K562 (cell line): ENCODE measurements around the gene KDM4F. TPM values are rescaled to one million over a fixed set of nuclear protein-coding genes. Genes with fewer than 3 reads are reported as not detected.

Source experiments
- ATAC-seq: fragments of 200-7000 bp; cut with Tn5 transposase; 3 replicates; pipeline ENCODE4 v1.9.1; 2020; ENCODE audit warnings: moderate library complexity
- BruUV-seq: library from RNA; stranded (reverse); fragments of 400-500 nt; replicated peaks from 2 replicates; lab custom pipeline; 2021; lab: Mats Ljungman, UMichigan
- CTCF ChIA-PET: fragments of 300-600 bp; formaldehyde crosslinking; extraction: SDS; loops from one replicate; lab custom pipeline; 2021; ENCODE audit warnings: low intra/inter-chr PET ratio; lab: Yijun Ruan, JAX
- POLR2A ChIA-PET: fragments of 300-600, 350-650 bp; sonication (Branson Sonifier 250); formaldehyde crosslinking; extraction: SDS; loops from one replicate; lab custom pipeline; 2021; ENCODE audit warnings: antibody characterized with exemption, inconsistent platforms; lab: Yijun Ruan, JAX
- DNase-seq, 4 experiments: peaks; one replicate each; pipeline versions ENCODE4 v3.0.0 to v3.0.0-alpha.2; 2011 to 2018; ENCODE audit warnings: low spot score in 3 of 4, mixed read lengths in 3 of 4; ENCODE audit errors: extremely low read depth in 1 of 4
- FAIRE-seq: peaks from 2 replicates; lab custom pipeline; 2011; peaks lifted over from hg19 to GRCh38; lab: Jason Lieb, UNC
- H2AFZ ChIP-seq: 2 replicates; pipeline ENCODE4 v1.6.0; 2011; ENCODE audit warnings: low read depth, low read length, control low read depth, inconsistent platforms
- H3K27ac ChIP-seq: fragments of 200-600 bp; 3 replicates; pipeline ENCODE4 v1.8.0; 2011; ENCODE audit warnings: low read depth, mild to moderate bottlenecking, control low read depth, inconsistent platforms, low read length, moderate library complexity, mixed read lengths; ENCODE audit errors: extremely low read depth
- H3K27me3 ChIP-seq, 2 experiments: fragments of 300-600 bp in 1 of 2; 2 replicates in 1 of 2; 3 replicates in 1 of 2; pipeline versions ENCODE4 v1.6.0 to v1.8.0; 2011; ENCODE audit warnings: inconsistent platforms in 2 of 2, low read length in 2 of 2, mild to moderate bottlenecking in 1 of 2, mixed read lengths in 1 of 2, moderate library complexity in 1 of 2; ENCODE audit not compliant: control insufficient read depth in 2 of 2, insufficient read depth in 2 of 2
- H3K36me3 ChIP-seq: fragments of 300-600 bp; 3 replicates; pipeline ENCODE4 v1.8.0; 2011; ENCODE audit warnings: mild to moderate bottlenecking, low read length, inconsistent platforms; ENCODE audit not compliant: control insufficient read depth, insufficient read depth
- H3K4me1 ChIP-seq, 2 experiments: fragments of 200-600 bp in 1 of 2; replicated peaks in 1 of 2; 2 replicates in 1 of 2; 3 replicates in 1 of 2; pipeline versions ENCODE4 v1.5.1 to v1.8.0; 2011; ENCODE audit warnings: inconsistent platforms in 2 of 2, low read length in 2 of 2, mild to moderate bottlenecking in 1 of 2, mixed read lengths in 1 of 2, moderate library complexity in 1 of 2; ENCODE audit not compliant: control insufficient read depth in 2 of 2, insufficient read depth in 2 of 2
- H3K4me2 ChIP-seq: 2 replicates; pipeline ENCODE4 v1.6.1; 2011; ENCODE audit warnings: low read length, control low read depth, inconsistent platforms, mixed read lengths; ENCODE audit not compliant: insufficient read depth
- H3K4me3 ChIP-seq: fragments of 200-600 bp; sonication (generic), shearing (Covaris generic); 2 replicates; pipeline ENCODE4 v1.5.1; 2016; ENCODE audit warnings: control low read depth, inconsistent platforms
- H3K79me2 ChIP-seq: fragments of 200-600 bp; 3 replicates; pipeline ENCODE4 v1.8.0; 2011; ENCODE audit warnings: low read length, inconsistent platforms; ENCODE audit not compliant: control insufficient read depth, insufficient read depth
- H3K9ac ChIP-seq, 2 experiments: 2 replicates each; pipeline versions ENCODE4 v1.6.0 to v1.6.1; 2011; ENCODE audit warnings: low read depth in 2 of 2, low read length in 2 of 2, control low read depth in 1 of 2, inconsistent platforms in 1 of 2, mild to moderate bottlenecking in 1 of 2, mixed read lengths in 1 of 2; ENCODE audit not compliant: insufficient read depth in 1 of 2
- H3K9me1 ChIP-seq: one replicate; pipeline ENCODE4 v1.6.0; 2011; ENCODE audit warnings: inconsistent platforms, mild to moderate bottlenecking, low read length, moderate library complexity; ENCODE audit not compliant: control insufficient read depth, insufficient read depth
- H3K9me3 ChIP-seq: replicated peaks from 2 replicates; pipeline ENCODE4 v1.5.1; 2011; ENCODE audit warnings: low read depth, low read length, inconsistent platforms; ENCODE audit not compliant: control insufficient read depth, insufficient read depth
- H4K20me1 ChIP-seq: replicated peaks from 2 replicates; pipeline ENCODE4 v1.6.1; 2011; ENCODE audit warnings: low read length, inconsistent platforms, mixed read lengths; ENCODE audit not compliant: control insufficient read depth, insufficient read depth
- HCFC1 ChIP-seq: IDR thresholded peaks from 2 replicates; pipeline ENCODE4 v1.6.1; 2012; ENCODE audit warnings: low read depth, low read length, improper control_type of control experiment
- LEF1 ChIP-seq: fragments of 450-650 bp; IDR thresholded peaks from 2 replicates; pipeline ENCODE4 v1.6.1; 2016; ENCODE audit warnings: mild to moderate bottlenecking
- MEIS2 ChIP-seq: fragments of 450-650 bp; IDR thresholded peaks from 2 replicates; pipeline ENCODE4 v1.6.1; 2014; ENCODE audit warnings: mild to moderate bottlenecking; ENCODE audit not compliant: partially characterized antibody
- NCOA2 ChIP-seq, 2 experiments: fragments of 450-650 bp; IDR thresholded peaks; 2 replicates each; pipeline ENCODE4 v1.6.1; 2018; ENCODE audit warnings: mild to moderate bottlenecking in 2 of 2, moderate library complexity in 1 of 2; ENCODE audit not compliant: partially characterized antibody in 2 of 2
- SPI1 ChIP-seq: IDR thresholded peaks from 2 replicates; pipeline ENCODE4 v1.6.1; 2011; ENCODE audit warnings: low read depth, low read length, control low read depth, borderline replicate concordance
- U2AF2 ChIP-seq: fragments of 200-400 bp; formaldehyde crosslinking; optimal IDR thresholded peaks from 2 replicates; pipeline ENCODE3; 2017; ENCODE audit warnings: low read depth, mild to moderate bottlenecking, low read length
- WGBS: fragments of 100-300 bp; shearing (Covaris generic); methylation state at CpG from one replicate; pipeline ENCODE4 v1.1.6; 2016; ENCODE audit warnings: low coverage, mixed read lengths; ENCODE audit not compliant: insufficient coverage; ENCODE audit errors: missing lambda C conversion rate; 5-methylcytosine and 5-hydroxymethylcytosine counted together
- in situ Hi-C: fragments of 300-500 bp; cut with MboI; formaldehyde crosslinking; loops from 4 replicates; pipeline ENCODE4 v1.15.0; 2018; ENCODE audit warnings: inconsistent platforms, mixed read lengths
- intact Hi-C: fragments of 100-400 bp; cut with micrococcal nuclease; formaldehyde crosslinking; loops from 2 replicates; pipeline ENCODE4 v1.14.2; 2022
- polyA plus RNA-seq, 8 experiments: library from polyadenylated mRNA; depleted of rRNA in 4 of 8; stranded (reverse) in 5 of 8; unstranded in 3 of 8; fragments of >200 nt; fragmentation: Nextera tagmentation in 2 of 8; fragmentation: Illumina TruSeq in 1 of 8; extraction: Ambion mirVana in 2 of 8; extraction: Trizol in 1 of 8; gene quantifications; 2 replicates each; pipeline versions ENCODE4 v1.2.1 to v1.2.3, GENCODE V29; 2011 to 2014; ENCODE audit warnings: inconsistent platforms in 1 of 8, missing spikeins in 1 of 8
- total RNA-seq, 7 experiments: library from RNA; depleted of rRNA in 6 of 7; stranded (reverse); fragments of >200 nt in 6 of 7; fragmentation: Illumina TruSeq in 2 of 7; extraction: Trizol in 2 of 7; gene quantifications; 2 replicates each; pipeline versions ENCODE4 v1.2.1 to v1.2.3, GENCODE V29; 2011 to 2021; ENCODE audit warnings: low replicate concordance in 1 of 7
- TF ChIP-seq, protein P1 (sequence below), 2 experiments: IDR thresholded peaks; 2 replicates each; pipeline ENCODE4 v1.6.1; 2011; ENCODE audit warnings: borderline replicate concordance in 1 of 2, control low read depth in 1 of 2, low read depth in 1 of 2, low read length in 1 of 2, mild to moderate bottlenecking in 1 of 2, mixed read lengths in 1 of 2, moderate library complexity in 1 of 2; ENCODE audit not compliant: insufficient read depth in 1 of 2, insufficient read length in 1 of 2, poor library complexity in 1 of 2, severe bottlenecking in 1 of 2; ENCODE audit errors: extremely low read depth in 1 of 2
- TF ChIP-seq, protein P2 (sequence below): fragments of 450-650 bp; IDR thresholded peaks from 2 replicates; pipeline ENCODE4 v1.6.1; 2016; ENCODE audit warnings: mild to moderate bottlenecking, moderate library complexity

KDM4F gene
- total and polyA plus RNA-seq, 9 of the 15 experiments (the other 6 are each of a cell fraction or from before 2014, with no cell fraction given): not detected

DNA sequence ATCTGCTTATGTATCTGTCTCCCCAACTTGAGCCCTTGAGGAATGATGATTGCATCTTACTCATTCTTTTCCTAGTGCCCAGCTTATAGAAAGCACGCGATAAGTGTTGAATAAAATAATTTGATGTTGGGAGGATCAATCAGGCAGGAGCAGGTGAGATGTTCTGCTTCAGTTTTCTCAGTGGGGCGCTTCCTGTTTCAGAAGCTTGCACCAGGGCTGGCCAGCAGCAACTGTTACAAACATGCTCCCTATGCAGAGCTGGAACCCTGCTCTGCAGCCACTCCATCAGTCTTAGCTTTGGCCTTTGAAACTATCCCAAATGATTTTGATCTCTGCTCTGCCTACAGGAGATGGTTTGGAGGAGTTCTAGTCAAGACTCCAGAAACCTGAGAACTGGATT, 44.3 kb downstream of the KDM4F start:
- WGBS: 85% methylated on average over 3 of the region's 3 CpGs
- CTCF ChIA-PET: no interaction called here
- in situ Hi-C loops: no loop called here
- H3K4me2 ChIP-seq: no peak overlapping the region
- intact Hi-C loops: no loop called here
- no peak overlapping the region for H3K4me3 ChIP-seq
- peaks cover 3% of the 10 kb centered on the region; the same call in 1 of the 2 replicates for H4K20me1 ChIP-seq
- no peak for TF ChIP-seq U2AF2
- TF ChIP-seq MEIS2: no peak
- TF ChIP-seq NCOA2 (IDR thresholded peaks at IDR 0.05; ENCODE audit: partially characterized antibody in 2 of 2): no peak
- TF ChIP-seq, protein P1, sequence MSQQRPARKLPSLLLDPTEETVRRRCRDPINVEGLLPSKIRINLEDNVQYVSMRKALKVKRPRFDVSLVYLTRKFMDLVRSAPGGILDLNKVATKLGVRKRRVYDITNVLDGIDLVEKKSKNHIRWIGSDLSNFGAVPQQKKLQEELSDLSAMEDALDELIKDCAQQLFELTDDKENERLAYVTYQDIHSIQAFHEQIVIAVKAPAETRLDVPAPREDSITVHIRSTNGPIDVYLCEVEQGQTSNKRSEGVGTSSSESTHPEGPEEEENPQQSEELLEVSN (IDR thresholded peaks at IDR 0.05; ENCODE audit: borderline replicate concordance in 1 of 2, extremely low read depth in 1 of 2, insufficient read depth in 1 of 2, insufficient read length in 1 of 2, low read depth in 1 of 2, low read length in 1 of 2, poor library complexity in 1 of 2, severe bottlenecking in 1 of 2): no peak
- 0 out of 2 replicates have a peak, but pooled peaks have one; percentile 13 for TF ChIP-seq SPI1
- no peak for TF ChIP-seq HCFC1
- TF ChIP-seq, protein P2, sequence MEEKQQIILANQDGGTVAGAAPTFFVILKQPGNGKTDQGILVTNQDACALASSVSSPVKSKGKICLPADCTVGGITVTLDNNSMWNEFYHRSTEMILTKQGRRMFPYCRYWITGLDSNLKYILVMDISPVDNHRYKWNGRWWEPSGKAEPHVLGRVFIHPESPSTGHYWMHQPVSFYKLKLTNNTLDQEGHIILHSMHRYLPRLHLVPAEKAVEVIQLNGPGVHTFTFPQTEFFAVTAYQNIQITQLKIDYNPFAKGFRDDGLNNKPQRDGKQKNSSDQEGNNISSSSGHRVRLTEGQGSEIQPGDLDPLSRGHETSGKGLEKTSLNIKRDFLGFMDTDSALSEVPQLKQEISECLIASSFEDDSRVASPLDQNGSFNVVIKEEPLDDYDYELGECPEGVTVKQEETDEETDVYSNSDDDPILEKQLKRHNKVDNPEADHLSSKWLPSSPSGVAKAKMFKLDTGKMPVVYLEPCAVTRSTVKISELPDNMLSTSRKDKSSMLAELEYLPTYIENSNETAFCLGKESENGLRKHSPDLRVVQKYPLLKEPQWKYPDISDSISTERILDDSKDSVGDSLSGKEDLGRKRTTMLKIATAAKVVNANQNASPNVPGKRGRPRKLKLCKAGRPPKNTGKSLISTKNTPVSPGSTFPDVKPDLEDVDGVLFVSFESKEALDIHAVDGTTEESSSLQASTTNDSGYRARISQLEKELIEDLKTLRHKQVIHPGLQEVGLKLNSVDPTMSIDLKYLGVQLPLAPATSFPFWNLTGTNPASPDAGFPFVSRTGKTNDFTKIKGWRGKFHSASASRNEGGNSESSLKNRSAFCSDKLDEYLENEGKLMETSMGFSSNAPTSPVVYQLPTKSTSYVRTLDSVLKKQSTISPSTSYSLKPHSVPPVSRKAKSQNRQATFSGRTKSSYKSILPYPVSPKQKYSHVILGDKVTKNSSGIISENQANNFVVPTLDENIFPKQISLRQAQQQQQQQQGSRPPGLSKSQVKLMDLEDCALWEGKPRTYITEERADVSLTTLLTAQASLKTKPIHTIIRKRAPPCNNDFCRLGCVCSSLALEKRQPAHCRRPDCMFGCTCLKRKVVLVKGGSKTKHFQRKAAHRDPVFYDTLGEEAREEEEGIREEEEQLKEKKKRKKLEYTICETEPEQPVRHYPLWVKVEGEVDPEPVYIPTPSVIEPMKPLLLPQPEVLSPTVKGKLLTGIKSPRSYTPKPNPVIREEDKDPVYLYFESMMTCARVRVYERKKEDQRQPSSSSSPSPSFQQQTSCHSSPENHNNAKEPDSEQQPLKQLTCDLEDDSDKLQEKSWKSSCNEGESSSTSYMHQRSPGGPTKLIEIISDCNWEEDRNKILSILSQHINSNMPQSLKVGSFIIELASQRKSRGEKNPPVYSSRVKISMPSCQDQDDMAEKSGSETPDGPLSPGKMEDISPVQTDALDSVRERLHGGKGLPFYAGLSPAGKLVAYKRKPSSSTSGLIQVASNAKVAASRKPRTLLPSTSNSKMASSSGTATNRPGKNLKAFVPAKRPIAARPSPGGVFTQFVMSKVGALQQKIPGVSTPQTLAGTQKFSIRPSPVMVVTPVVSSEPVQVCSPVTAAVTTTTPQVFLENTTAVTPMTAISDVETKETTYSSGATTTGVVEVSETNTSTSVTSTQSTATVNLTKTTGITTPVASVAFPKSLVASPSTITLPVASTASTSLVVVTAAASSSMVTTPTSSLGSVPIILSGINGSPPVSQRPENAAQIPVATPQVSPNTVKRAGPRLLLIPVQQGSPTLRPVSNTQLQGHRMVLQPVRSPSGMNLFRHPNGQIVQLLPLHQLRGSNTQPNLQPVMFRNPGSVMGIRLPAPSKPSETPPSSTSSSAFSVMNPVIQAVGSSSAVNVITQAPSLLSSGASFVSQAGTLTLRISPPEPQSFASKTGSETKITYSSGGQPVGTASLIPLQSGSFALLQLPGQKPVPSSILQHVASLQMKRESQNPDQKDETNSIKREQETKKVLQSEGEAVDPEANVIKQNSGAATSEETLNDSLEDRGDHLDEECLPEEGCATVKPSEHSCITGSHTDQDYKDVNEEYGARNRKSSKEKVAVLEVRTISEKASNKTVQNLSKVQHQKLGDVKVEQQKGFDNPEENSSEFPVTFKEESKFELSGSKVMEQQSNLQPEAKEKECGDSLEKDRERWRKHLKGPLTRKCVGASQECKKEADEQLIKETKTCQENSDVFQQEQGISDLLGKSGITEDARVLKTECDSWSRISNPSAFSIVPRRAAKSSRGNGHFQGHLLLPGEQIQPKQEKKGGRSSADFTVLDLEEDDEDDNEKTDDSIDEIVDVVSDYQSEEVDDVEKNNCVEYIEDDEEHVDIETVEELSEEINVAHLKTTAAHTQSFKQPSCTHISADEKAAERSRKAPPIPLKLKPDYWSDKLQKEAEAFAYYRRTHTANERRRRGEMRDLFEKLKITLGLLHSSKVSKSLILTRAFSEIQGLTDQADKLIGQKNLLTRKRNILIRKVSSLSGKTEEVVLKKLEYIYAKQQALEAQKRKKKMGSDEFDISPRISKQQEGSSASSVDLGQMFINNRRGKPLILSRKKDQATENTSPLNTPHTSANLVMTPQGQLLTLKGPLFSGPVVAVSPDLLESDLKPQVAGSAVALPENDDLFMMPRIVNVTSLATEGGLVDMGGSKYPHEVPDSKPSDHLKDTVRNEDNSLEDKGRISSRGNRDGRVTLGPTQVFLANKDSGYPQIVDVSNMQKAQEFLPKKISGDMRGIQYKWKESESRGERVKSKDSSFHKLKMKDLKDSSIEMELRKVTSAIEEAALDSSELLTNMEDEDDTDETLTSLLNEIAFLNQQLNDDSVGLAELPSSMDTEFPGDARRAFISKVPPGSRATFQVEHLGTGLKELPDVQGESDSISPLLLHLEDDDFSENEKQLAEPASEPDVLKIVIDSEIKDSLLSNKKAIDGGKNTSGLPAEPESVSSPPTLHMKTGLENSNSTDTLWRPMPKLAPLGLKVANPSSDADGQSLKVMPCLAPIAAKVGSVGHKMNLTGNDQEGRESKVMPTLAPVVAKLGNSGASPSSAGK: no peak
- TF ChIP-seq LEF1: no peak
- TF ChIP-seq, all 486 proteins: peak for 1
- POLR2A ChIA-PET: interaction anchor here (0.9 to 5.8 kb wide), 4 partner anchors 8 to 21 kb away, joined by 3 to 37 read pairs (median 6); no protein-coding TSS in a partner anchor
- no peak overlapping the region for H3K9ac ChIP-seq
- peaks cover 26 to 43% of the 10 kb centered on the region in 2 experiments for H3K4me1 ChIP-seq
- H3K79me2 ChIP-seq: peaks cover 19% of the 10 kb centered on the region; the same call in 2 of the 3 replicates
- H3K27me3 ChIP-seq: no peaks in the 10 kb centered on the region
- no peak for FAIRE-seq
- H3K9me3 ChIP-seq: no peaks in the 10 kb centered on the region
- no peak for ATAC-seq
- H3K27ac ChIP-seq: no peak overlapping the region
- H3K36me3 ChIP-seq: no peaks in the 10 kb centered on the region; the same call in 2 of the 3 replicates
- H2AFZ ChIP-seq: no peak overlapping the region
- no TSS peak for BruUV-seq
- DNase-seq: no peak
- no peaks in the 10 kb centered on the region for H3K9me1 ChIP-seq
